ENCODE measurements around the gene SLC35F4.

DNA sequence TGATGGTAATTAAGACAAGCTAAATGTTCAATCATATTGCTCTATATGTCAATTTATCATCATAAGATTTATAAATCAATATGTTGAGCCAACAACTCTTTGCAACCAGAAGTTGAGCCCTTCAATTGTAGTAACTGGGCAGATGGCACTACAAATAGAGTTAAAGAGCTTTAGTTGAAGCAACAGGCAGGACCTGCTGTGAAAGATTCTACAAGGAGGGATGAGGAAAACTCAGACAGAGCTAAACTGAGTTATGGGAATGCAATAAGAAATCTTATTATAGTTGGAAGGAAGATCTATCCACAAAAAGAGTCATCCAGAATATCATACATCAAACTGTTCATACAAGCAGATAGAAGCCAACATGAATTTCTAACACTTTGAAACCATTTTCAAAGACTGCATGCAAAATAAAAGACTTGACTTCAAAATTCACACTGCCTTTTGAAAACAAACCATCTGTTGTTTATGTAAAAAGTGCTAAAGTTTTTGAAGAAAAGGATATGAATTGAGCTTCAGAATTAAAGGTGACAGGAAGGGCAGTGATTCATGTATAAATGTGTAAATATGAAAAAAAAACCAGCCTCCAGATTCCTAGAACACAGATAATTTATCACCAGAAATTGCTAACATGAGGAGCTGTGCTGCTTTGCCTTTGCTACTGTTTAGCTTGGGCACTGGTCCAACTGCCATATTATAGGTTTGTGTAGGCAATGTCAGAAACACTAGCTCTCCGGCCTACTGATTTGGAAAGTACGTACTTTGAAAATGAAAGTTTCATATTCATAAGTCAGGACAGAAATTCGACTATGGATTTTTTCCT is 133.2 kb downstream of the SLC35F4 start:
- no peak for TF ChIP-seq EZH2 (IDR thresholded peaks at IDR 0.05; ENCODE audit: borderline replicate concordance, low read depth, low read length, poor library complexity, severe bottlenecking)
- TF ChIP-seq, protein P1, sequence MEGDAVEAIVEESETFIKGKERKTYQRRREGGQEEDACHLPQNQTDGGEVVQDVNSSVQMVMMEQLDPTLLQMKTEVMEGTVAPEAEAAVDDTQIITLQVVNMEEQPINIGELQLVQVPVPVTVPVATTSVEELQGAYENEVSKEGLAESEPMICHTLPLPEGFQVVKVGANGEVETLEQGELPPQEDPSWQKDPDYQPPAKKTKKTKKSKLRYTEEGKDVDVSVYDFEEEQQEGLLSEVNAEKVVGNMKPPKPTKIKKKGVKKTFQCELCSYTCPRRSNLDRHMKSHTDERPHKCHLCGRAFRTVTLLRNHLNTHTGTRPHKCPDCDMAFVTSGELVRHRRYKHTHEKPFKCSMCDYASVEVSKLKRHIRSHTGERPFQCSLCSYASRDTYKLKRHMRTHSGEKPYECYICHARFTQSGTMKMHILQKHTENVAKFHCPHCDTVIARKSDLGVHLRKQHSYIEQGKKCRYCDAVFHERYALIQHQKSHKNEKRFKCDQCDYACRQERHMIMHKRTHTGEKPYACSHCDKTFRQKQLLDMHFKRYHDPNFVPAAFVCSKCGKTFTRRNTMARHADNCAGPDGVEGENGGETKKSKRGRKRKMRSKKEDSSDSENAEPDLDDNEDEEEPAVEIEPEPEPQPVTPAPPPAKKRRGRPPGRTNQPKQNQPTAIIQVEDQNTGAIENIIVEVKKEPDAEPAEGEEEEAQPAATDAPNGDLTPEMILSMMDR (conservative IDR thresholded peaks at IDR 0.05; ENCODE audit: low read depth, low read length) = no peak
